KMS-11 (cell line): ENCODE measurements around the gene TBC1D4.

Source experiments
- H2AFZ ChIP-seq: fragments of 200-600 bp; sonication (generic); 2 replicates; pipeline ENCODE4 v1.6.1; 2016; ENCODE audit warnings: antibody characterized with exemption, mixed run types, low read depth
- H3K27ac ChIP-seq: fragments of 200-600 bp; sonication (generic); 2 replicates; pipeline ENCODE4 v1.6.1; 2016; ENCODE audit warnings: mild to moderate bottlenecking, mixed run types
- H3K27me3 ChIP-seq: fragments of 200-600 bp; sonication (generic); 2 replicates; pipeline ENCODE4 v1.6.1; 2017; ENCODE audit warnings: mild to moderate bottlenecking, low read depth, mixed run types, moderate library complexity; ENCODE audit not compliant: insufficient read depth
- H3K36me3 ChIP-seq: fragments of 200-600 bp; sonication (generic); 2 replicates; pipeline ENCODE4 v1.6.1; 2017; ENCODE audit warnings: mild to moderate bottlenecking, mixed run types; ENCODE audit not compliant: insufficient read depth
- H3K4me1 ChIP-seq: fragments of 200-600 bp; sonication (generic); 2 replicates; pipeline ENCODE4 v1.6.1; 2016; ENCODE audit warnings: mild to moderate bottlenecking, low read depth, mixed run types; ENCODE audit not compliant: poor library complexity, severe bottlenecking
- H3K4me2 ChIP-seq: fragments of 200-600 bp; sonication (generic); 2 replicates; pipeline ENCODE4 v1.7.0; 2016; ENCODE audit warnings: mild to moderate bottlenecking, mixed run types
- H3K4me3 ChIP-seq: fragments of 200-600 bp; sonication (generic); IDR thresholded peaks from 2 replicates; pipeline ENCODE4 v1.6.1; 2017; ENCODE audit warnings: low read depth, low read length, mixed read lengths; ENCODE audit not compliant: insufficient read depth
- H3K79me2 ChIP-seq: fragments of 200-600 bp; sonication (generic); 2 replicates; pipeline ENCODE4 v1.6.1; 2016; ENCODE audit warnings: low read depth, mixed run types; ENCODE audit not compliant: insufficient read depth
- H3K9ac ChIP-seq: fragments of 200-600 bp; sonication (generic); 2 replicates; pipeline ENCODE4 v1.6.1; 2016; ENCODE audit warnings: mild to moderate bottlenecking, mixed run types
- H4K20me1 ChIP-seq: fragments of 200-600 bp; sonication (generic); 2 replicates; pipeline ENCODE4 v1.6.1; 2016; ENCODE audit warnings: mild to moderate bottlenecking, mixed run types; ENCODE audit not compliant: insufficient read depth
- CTCF ChIP-seq: fragments of 200-600 bp; sonication (generic); conservative IDR thresholded peaks from 2 replicates; pipeline ENCODE4 v1.6.1; 2017; ENCODE audit warnings: low read depth, mild to moderate bottlenecking, antibody characterized with exemption, low read length, moderate library complexity, mixed read lengths

TBC1D4 gene

GRCh38 chr13:75508002-75508548, 26.1 kb upstream of the TBC1D4 start:
- H3K4me2 ChIP-seq: no peak overlapping the region
- no peak overlapping the region for H2AFZ ChIP-seq
- no peak overlapping the region for H3K27ac ChIP-seq
- no peak for TF ChIP-seq CTCF
- peaks cover 14% of the 10 kb centered on the region for H3K4me1 ChIP-seq
- no peak overlapping the region for H3K9ac ChIP-seq
- H3K4me3 ChIP-seq: no peak overlapping the region
- no peaks in the 10 kb centered on the region for H3K79me2 ChIP-seq
- no peaks in the 10 kb centered on the region for H3K27me3 ChIP-seq
- no peaks in the 10 kb centered on the region for H4K20me1 ChIP-seq
- H3K36me3 ChIP-seq: no peaks in the 10 kb centered on the region

- TF ChIP-seq CTCF: no peak
- H3K4me1 ChIP-seq: peaks cover 7% of the 10 kb centered on the region
- no peak overlapping the region for H3K27ac ChIP-seq
- H3K4me2 ChIP-seq: no peak overlapping the region
- H2AFZ ChIP-seq: no peak overlapping the region
- H3K36me3 ChIP-seq: no peaks in the 10 kb centered on the region
- no peaks in the 10 kb centered on the region for H3K79me2 ChIP-seq
- H3K9ac ChIP-seq: no peak overlapping the region
- no peak overlapping the region for H3K4me3 ChIP-seq
- no peaks in the 10 kb centered on the region for H4K20me1 ChIP-seq
- H3K27me3 ChIP-seq: no peaks in the 10 kb centered on the region
Measured at GRCh38 chr13:75507027-75508001, 25.3 kb upstream of the TBC1D4 start.

GRCh38 chr13:75506018-75506417, 24.0 kb upstream of the TBC1D4 start:
- no peaks in the 10 kb centered on the region for H3K27me3 ChIP-seq
- no peak overlapping the region for H3K4me2 ChIP-seq
- no peaks in the 10 kb centered on the region for H3K4me1 ChIP-seq
- H3K36me3 ChIP-seq: no peaks in the 10 kb centered on the region
- H3K4me3 ChIP-seq: no peak overlapping the region
- no peak overlapping the region for H3K9ac ChIP-seq
- H3K27ac ChIP-seq: no peak overlapping the region
- H4K20me1 ChIP-seq: no peaks in the 10 kb centered on the region
- no peak for TF ChIP-seq CTCF
- no peak overlapping the region for H2AFZ ChIP-seq
- H3K79me2 ChIP-seq: no peaks in the 10 kb centered on the region

GRCh38 chr13:75505327-75505726, 23.4 kb upstream of the TBC1D4 start:
- Histone ChIP-seq H3K79me2 (no peaks in the 10 kb centered on the region), H3K4me1 (no peaks in the 10 kb centered on the region), H3K36me3 (no peaks in the 10 kb centered on the region), H3K4me2 (no peak overlapping the region), H3K27ac (no peak overlapping the region), H3K4me3 (no peak overlapping the region), H3K9ac (no peak overlapping the region), H3K27me3 (no peaks in the 10 kb centered on the region), H4K20me1 (no peaks in the 10 kb centered on the region), H2AFZ (no peak overlapping the region)
- no peak for TF ChIP-seq CTCF
